K562 (cell line): ENCODE results near the gene ANXA1. TPM values are rescaled to one million over a fixed set of nuclear protein-coding genes. Genes with fewer than 3 reads are reported as not detected.

Source experiments
- ELF1 ChIP-seq: fragments of 200-800 bp; sonication (Bioruptor generic); IDR thresholded peaks from 2 replicates; pipeline ENCODE4 v1.6.1; 2016; ENCODE audit warnings: missing genetic modification characterization, missing compliant biosample characterization
- ESRRA ChIP-seq: fragments of 450-650 bp; IDR thresholded peaks from 2 replicates; pipeline ENCODE4 v1.6.1; 2014; ENCODE audit warnings: low read depth, mild to moderate bottlenecking, moderate library complexity, borderline replicate concordance
- FOXM1 ChIP-seq, 2 experiments: fragments of 450-650 bp in 1 of 2; sonication (generic) in 1 of 2; formaldehyde crosslinking in 1 of 2; IDR thresholded peaks; 2 replicates each; pipeline versions ENCODE4 v1.6.1 to v1.9.0; 2017 to 2022; ENCODE audit warnings: low read depth in 2 of 2, mild to moderate bottlenecking in 2 of 2, missing genetic modification reagents in 1 of 2, moderate library complexity in 1 of 2
- JUND ChIP-seq, 2 experiments: IDR thresholded peaks; 2 replicates in 1 of 2; 3 replicates in 1 of 2; pipeline ENCODE4 v1.6.1; 2011; ENCODE audit warnings: borderline replicate concordance in 2 of 2, low read depth in 2 of 2, low read length in 2 of 2, improper control_type of control experiment in 1 of 2, missing biosample characterization in 1 of 2, missing genetic modification characterization in 1 of 2, missing genetic modification reagents in 1 of 2
- KDM1A ChIP-seq, 2 experiments: fragments of 450-650 bp; IDR thresholded peaks; 2 replicates each; pipeline ENCODE4 v1.6.1; 2016; ENCODE audit warnings: mild to moderate bottlenecking in 2 of 2
- MEIS2 ChIP-seq: fragments of 450-650 bp; IDR thresholded peaks from 2 replicates; pipeline ENCODE4 v1.6.1; 2014; ENCODE audit warnings: mild to moderate bottlenecking; ENCODE audit not compliant: partially characterized antibody
- MIER1 ChIP-seq: fragments of 450-650 bp; IDR thresholded peaks from 2 replicates; pipeline ENCODE4 v1.6.1; 2016; ENCODE audit warnings: antibody characterized with exemption, mild to moderate bottlenecking, low read depth
- NCOA1 ChIP-seq: fragments of 450-650 bp; IDR thresholded peaks from 2 replicates; pipeline ENCODE4 v1.6.1; 2016; ENCODE audit warnings: low read depth
- NCOR1 ChIP-seq: fragments of 450-650 bp; IDR thresholded peaks from 2 replicates; pipeline ENCODE4 v1.6.1; 2016; ENCODE audit warnings: mild to moderate bottlenecking, moderate library complexity
- NR2C2 ChIP-seq, 2 experiments: fragments of 200-800 bp in 1 of 2; sonication (Bioruptor generic) in 1 of 2; sonication (generic) in 1 of 2; formaldehyde crosslinking in 1 of 2; IDR thresholded peaks; 2 replicates each; pipeline versions ENCODE4 v1.6.1 to v1.8.0; 2016 to 2022; ENCODE audit warnings: mild to moderate bottlenecking in 1 of 2, missing compliant biosample characterization in 1 of 2, missing genetic modification characterization in 1 of 2, missing genetic modification reagents in 1 of 2
- RAD21 ChIP-seq, 2 experiments: fragments of 250-450 bp in 1 of 2; fragments of 450-650 bp in 1 of 2; sonication (Bioruptor Pico) in 1 of 2; formaldehyde crosslinking in 1 of 2; IDR thresholded peaks in 1 of 2; conservative IDR thresholded peaks in 1 of 2; 2 replicates each; pipeline versions ENCODE4 v1.4.0 to v1.8.0; 2020 to 2022; ENCODE audit warnings: mild to moderate bottlenecking in 2 of 2, moderate library complexity in 1 of 2
- RBFOX2 ChIP-seq: fragments of 200-400 bp; formaldehyde crosslinking; IDR thresholded peaks from 2 replicates; pipeline ENCODE4 v1.6.1; 2017; ENCODE audit warnings: low read depth, mild to moderate bottlenecking, low read length, moderate library complexity
- RBM25 ChIP-seq: fragments of 200-400 bp; formaldehyde crosslinking; IDR thresholded peaks from 2 replicates; pipeline ENCODE4 v1.6.1; 2018; ENCODE audit warnings: low read length, low read depth, moderate library complexity; ENCODE audit not compliant: severe bottlenecking
- RCOR1 ChIP-seq, 2 experiments: IDR thresholded peaks; 2 replicates each; pipeline ENCODE4 v1.6.1; 2012; ENCODE audit warnings: low read depth in 2 of 2, low read length in 2 of 2, borderline replicate concordance in 1 of 2, improper control_type of control experiment in 1 of 2
- RHOXF2B ChIP-seq: fragments of 250-450 bp; sonication (Bioruptor Pico); conservative IDR thresholded peaks from 2 replicates; pipeline ENCODE4 v1.5.1; 2021
- RUNX1 ChIP-seq: sonication (generic); IDR thresholded peaks from 2 replicates; pipeline ENCODE4 v1.6.1; 2016; ENCODE audit warnings: antibody characterized with exemption, low read depth
- SETDB1 ChIP-seq: IDR thresholded peaks from one replicate; pipeline ENCODE4 v1.6.1; 2012; ENCODE audit warnings: low read length, control low read depth, inconsistent platforms
- SMARCE1 ChIP-seq: fragments of 450-650 bp; IDR thresholded peaks from 2 replicates; pipeline ENCODE4 v1.7.1; 2016; ENCODE audit warnings: mild to moderate bottlenecking
- STAT5B ChIP-seq: fragments of 250-450 bp; sonication (Bioruptor Pico); IDR thresholded peaks from 2 replicates; pipeline ENCODE4 v1.8.0; 2021; ENCODE audit warnings: mild to moderate bottlenecking, inconsistent platforms
- TEAD1 ChIP-seq, 2 experiments: fragments of 450-650 bp in 1 of 2; sonication (generic) in 1 of 2; formaldehyde crosslinking; IDR thresholded peaks; 2 replicates each; pipeline versions ENCODE4 v1.4.0 to v1.8.0; 2020 to 2022; ENCODE audit warnings: mild to moderate bottlenecking in 2 of 2, missing genetic modification reagents in 1 of 2
- TEAD4 ChIP-seq, 2 experiments: sonication (generic) in 1 of 2; formaldehyde crosslinking in 1 of 2; IDR thresholded peaks; 2 replicates each; pipeline versions ENCODE4 v1.6.1 to v1.8.0; 2012 to 2022; ENCODE audit warnings: borderline replicate concordance in 1 of 2, inconsistent platforms in 1 of 2, low read length in 1 of 2, mild to moderate bottlenecking in 1 of 2, missing genetic modification reagents in 1 of 2
- ZNF395 ChIP-seq: fragments of 200-800 bp; sonication (Bioruptor generic); IDR thresholded peaks from 2 replicates; pipeline ENCODE4 v1.6.1; 2017; ENCODE audit warnings: missing genetic modification characterization, missing compliant biosample characterization
- polyA plus RNA-seq, 8 experiments: library from polyadenylated mRNA; depleted of rRNA in 4 of 8; stranded (reverse) in 5 of 8; unstranded in 3 of 8; fragments of >200 nt; fragmentation: Nextera tagmentation in 2 of 8; fragmentation: Illumina TruSeq in 1 of 8; extraction: Ambion mirVana in 2 of 8; extraction: Trizol in 1 of 8; gene quantifications; 2 replicates each; pipeline versions ENCODE4 v1.2.1 to v1.2.3, GENCODE V29; 2011 to 2014; ENCODE audit warnings: inconsistent platforms in 1 of 8, missing spikeins in 1 of 8
- total RNA-seq, 7 experiments: library from RNA; depleted of rRNA in 6 of 7; stranded (reverse); fragments of >200 nt in 6 of 7; fragmentation: Illumina TruSeq in 2 of 7; extraction: Trizol in 2 of 7; gene quantifications; 2 replicates each; pipeline versions ENCODE4 v1.2.1 to v1.2.3, GENCODE V29; 2011 to 2021; ENCODE audit warnings: low replicate concordance in 1 of 7

The ANXA1 gene
- total and polyA plus RNA-seq, 9 of the 15 experiments (the other 6 are each of a cell fraction or from before 2014, with no cell fraction given) = 406 to 1,298 (median 620) TPM

- TF ChIP-seq TEAD4 (IDR thresholded peaks at IDR 0.05; ENCODE audit: low read length) = peak; percentile 87
- TF ChIP-seq TEAD4 (CRISPR knock-in tag; IDR thresholded peaks at IDR 0.05; ENCODE audit: borderline replicate concordance) = no peak
- peak in 1 of 2 experiments; percentile 51; a peak in 1 of 4 replicates for TF ChIP-seq RCOR1 (IDR thresholded peaks at IDR 0.05; ENCODE audit: borderline replicate concordance in 1 of 2, low read depth in 2 of 2, low read length in 2 of 2)
- peak; percentile 96 for TF ChIP-seq JUND (IDR thresholded peaks at IDR 0.05; ENCODE audit: borderline replicate concordance, low read depth, low read length)
- TF ChIP-seq JUND (tag; IDR thresholded peaks at IDR 0.05; ENCODE audit: borderline replicate concordance, low read depth, low read length) = peak; percentile 93
- TF ChIP-seq MEIS2 = peak; percentile 41
- no peak for TF ChIP-seq RUNX1
- peak in 1 of 2 experiments; percentile 24; a peak in 1 of 4 replicates for TF ChIP-seq KDM1A (IDR thresholded peaks at IDR 0.05)
- peak; percentile 70; the same call in 1 of the 2 replicates for TF ChIP-seq ZNF395
- 0 out of 2 replicates have a peak, but pooled peaks have one; percentile 21 for TF ChIP-seq NCOR1
- no peak for TF ChIP-seq SETDB1
- TF ChIP-seq STAT5B (CRISPR knock-in tag) = no peak
- TF ChIP-seq FOXM1 (IDR thresholded peaks at IDR 0.05; ENCODE audit: low read depth) = peak; percentile 69
- no peak for TF ChIP-seq FOXM1 (CRISPR knock-in tag; IDR thresholded peaks at IDR 0.05; ENCODE audit: low read depth)
- TF ChIP-seq RHOXF2B (CRISPR knock-in tag) = no peak
- TF ChIP-seq MIER1 = peak; percentile 88
- peak; percentile 64 for TF ChIP-seq RBM25
- peak; percentile 48 for TF ChIP-seq NCOA1
- TF ChIP-seq RBFOX2 = peak; percentile 32
- peak in 1 of 2 experiments; percentile 5; a peak in 1 of 4 replicates for TF ChIP-seq RAD21 (CRISPR knock-in tag; conservative IDR thresholded peaks at IDR 0.05 in 1 of 2, IDR thresholded peaks at IDR 0.05 in 1 of 2)
- no peak for TF ChIP-seq NR2C2 (CRISPR knock-in tag; IDR thresholded peaks at IDR 0.05)
- TF ChIP-seq NR2C2 (tag; IDR thresholded peaks at IDR 0.05) = peak; percentile 16; the same call in 1 of the 2 replicates
- peak; percentile 90 for TF ChIP-seq SMARCE1
- TF ChIP-seq ESRRA = peak; percentile 11; the same call in 1 of the 2 replicates
- TF ChIP-seq ELF1 (tag) = peak; percentile 82
- peak; percentile 80 to 90 for TF ChIP-seq TEAD1 (CRISPR knock-in tag; IDR thresholded peaks at IDR 0.05)
These were observed 7.8 kb upstream of the ANXA1 start (continued) for GRCh38 chr9:73143711-73144328.
